ENCODE measurements around the gene SEMA4D. TPM values are rescaled to one million over a fixed set of nuclear protein-coding genes. Genes with fewer than 3 reads are reported as not detected.

SEMA4D gene, protein sequence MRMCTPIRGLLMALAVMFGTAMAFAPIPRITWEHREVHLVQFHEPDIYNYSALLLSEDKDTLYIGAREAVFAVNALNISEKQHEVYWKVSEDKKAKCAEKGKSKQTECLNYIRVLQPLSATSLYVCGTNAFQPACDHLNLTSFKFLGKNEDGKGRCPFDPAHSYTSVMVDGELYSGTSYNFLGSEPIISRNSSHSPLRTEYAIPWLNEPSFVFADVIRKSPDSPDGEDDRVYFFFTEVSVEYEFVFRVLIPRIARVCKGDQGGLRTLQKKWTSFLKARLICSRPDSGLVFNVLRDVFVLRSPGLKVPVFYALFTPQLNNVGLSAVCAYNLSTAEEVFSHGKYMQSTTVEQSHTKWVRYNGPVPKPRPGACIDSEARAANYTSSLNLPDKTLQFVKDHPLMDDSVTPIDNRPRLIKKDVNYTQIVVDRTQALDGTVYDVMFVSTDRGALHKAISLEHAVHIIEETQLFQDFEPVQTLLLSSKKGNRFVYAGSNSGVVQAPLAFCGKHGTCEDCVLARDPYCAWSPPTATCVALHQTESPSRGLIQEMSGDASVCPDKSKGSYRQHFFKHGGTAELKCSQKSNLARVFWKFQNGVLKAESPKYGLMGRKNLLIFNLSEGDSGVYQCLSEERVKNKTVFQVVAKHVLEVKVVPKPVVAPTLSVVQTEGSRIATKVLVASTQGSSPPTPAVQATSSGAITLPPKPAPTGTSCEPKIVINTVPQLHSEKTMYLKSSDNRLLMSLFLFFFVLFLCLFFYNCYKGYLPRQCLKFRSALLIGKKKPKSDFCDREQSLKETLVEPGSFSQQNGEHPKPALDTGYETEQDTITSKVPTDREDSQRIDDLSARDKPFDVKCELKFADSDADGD
- 10 to 100 TPM in 8 of 9 donors, 1 to 10 TPM in 1; 3.5 to 57.0 (median 27.2) TPM for total RNA-seq
- polyA plus RNA-seq, result 10 to 100 TPM; 11.5 to 19.6 (median 19.1) TPM
- long read RNA-seq, donor 1, result 0 reads
- long read RNA-seq, donor 2, result 0 reads
- long read RNA-seq, donor 3, result 0 reads
- long read RNA-seq, donor 4, partial matches to known transcripts, result 0 of 4 reads
- long read RNA-seq, donor 4, other reads (novel, unspliced or antisense), result 3 of 4 reads
- long read RNA-seq, donor 5, full-length matches to known transcripts, result 5 of 31 reads
- long read RNA-seq, donor 5, partial matches to known transcripts, result 4 of 31 reads
- long read RNA-seq, donor 5, other reads (novel, unspliced or antisense), result 22 of 31 reads
- long read RNA-seq, donor 6, partial matches to known transcripts, result 0 of 4 reads
- long read RNA-seq, donor 6, other reads (novel, unspliced or antisense), result 4 of 4 reads
- long read RNA-seq, donor 7, result 0 reads
- long read RNA-seq, donor 8, result 0 reads
- long read RNA-seq, donor 9, result 0 reads
- long read RNA-seq, donor 10, result 0 reads

DNA sequence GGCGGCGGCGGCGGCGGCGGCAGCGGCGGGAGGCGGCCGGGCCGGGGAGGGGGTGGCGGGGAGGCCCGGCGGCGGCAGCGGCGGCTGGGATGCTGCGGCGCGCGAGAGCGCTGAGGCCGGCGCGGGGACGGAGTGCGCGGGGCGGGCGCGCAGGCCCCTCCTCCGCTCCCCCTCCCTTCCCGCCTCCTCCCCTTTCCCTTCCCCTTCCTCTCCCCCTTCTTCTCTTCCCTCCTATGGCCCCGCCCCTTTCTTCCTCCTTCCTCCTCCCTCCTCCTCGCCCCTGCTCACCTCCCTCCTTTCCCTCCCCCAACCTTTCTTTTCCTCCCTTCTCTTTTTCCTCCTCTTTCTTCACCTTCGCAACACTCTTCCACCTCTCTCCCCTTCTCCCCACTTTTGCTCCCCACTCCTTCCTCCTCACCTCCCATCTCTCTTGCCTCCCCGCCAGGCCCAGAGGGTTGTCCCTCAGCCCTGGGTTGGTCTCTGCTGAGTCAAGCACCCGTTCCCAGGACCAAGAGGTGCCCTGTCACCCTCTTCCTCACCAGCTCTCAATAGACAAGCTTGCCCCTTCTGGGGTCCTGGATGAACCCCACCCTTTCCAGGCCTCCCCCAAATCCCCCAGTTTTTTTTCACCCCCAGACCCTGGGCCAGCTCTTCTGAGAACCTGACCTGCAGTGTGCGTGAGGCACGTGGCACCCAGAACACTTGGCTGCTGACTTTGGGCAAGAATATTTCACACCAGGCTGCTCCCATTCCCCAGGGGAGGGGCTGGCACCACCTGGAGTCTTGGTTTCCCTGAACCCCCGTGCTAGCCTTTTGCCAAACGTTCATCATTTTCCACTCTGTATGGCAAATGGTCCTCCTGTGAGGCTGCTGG, at the start of gene SEMA4D:
Gene SEMA4D (minus strand): TSS at position 136 of the 874 bp plus-strand sequence. CDS start 92,657 bp downstream, outside the sequence.
- Histone ChIP-seq H3K9me3 (replicated peaks in 1 of 3) (no peaks in the 10 kb centered on the region), H3K36me3 (replicated peaks in 1 of 2) (no peaks in the 10 kb centered on the region), H3K4me3 (peak within 1 kb of the TSS in 3 of 4 donors; percentile 30 to 90 (median 59)), H3K4me1 (replicated peaks in 1 of 2) (peaks cover 14 to 38% of the 10 kb centered on the region in 2 donors), H3K27me3 (no peaks in the 10 kb centered on the region), H3K27ac (peak within 1 kb of the TSS in 3 of 5 donors; percentile 60 to 74 (median 71))
- WGBS, 4 donors, result 9 to 24% (median 20%) methylated on average over 15 to 42 of the region's 42 CpGs
- intact Hi-C loops (cut with DNase I), result no loop called here
- peak; percentile 75 to 89 (median 84) for DNase-seq
- TF ChIP-seq POLR2A (IDR thresholded peaks at IDR 0.05), result peak in 1 of 2 donors; percentile 12
- TF ChIP-seq, protein P1, sequence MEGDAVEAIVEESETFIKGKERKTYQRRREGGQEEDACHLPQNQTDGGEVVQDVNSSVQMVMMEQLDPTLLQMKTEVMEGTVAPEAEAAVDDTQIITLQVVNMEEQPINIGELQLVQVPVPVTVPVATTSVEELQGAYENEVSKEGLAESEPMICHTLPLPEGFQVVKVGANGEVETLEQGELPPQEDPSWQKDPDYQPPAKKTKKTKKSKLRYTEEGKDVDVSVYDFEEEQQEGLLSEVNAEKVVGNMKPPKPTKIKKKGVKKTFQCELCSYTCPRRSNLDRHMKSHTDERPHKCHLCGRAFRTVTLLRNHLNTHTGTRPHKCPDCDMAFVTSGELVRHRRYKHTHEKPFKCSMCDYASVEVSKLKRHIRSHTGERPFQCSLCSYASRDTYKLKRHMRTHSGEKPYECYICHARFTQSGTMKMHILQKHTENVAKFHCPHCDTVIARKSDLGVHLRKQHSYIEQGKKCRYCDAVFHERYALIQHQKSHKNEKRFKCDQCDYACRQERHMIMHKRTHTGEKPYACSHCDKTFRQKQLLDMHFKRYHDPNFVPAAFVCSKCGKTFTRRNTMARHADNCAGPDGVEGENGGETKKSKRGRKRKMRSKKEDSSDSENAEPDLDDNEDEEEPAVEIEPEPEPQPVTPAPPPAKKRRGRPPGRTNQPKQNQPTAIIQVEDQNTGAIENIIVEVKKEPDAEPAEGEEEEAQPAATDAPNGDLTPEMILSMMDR (IDR thresholded peaks at IDR 0.05), result no peak

DNA sequence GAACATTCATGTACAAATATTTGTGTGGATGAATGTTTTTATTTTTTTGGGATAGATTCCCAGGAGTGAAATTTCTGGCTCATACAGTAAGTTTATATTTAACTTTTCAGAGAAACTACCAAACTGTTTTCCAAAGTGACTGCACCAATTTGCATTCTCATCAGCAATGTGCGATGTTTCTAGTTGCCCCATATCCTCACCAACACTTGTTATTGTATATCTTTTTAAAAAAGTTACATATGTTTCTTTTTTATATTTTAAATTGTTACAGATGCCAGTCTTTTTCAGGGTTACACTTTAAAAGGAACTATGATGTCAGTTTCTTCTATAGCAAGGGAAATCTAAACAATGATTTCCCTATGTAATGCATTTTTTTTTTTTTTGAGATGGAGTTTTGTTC, 49.1 kb upstream of the SEMA4D start:
- WGBS, 4 donors, result 92 to 100% (median 94%) methylated on average over 1 of the region's 1 CpG
- no peak overlapping the region for H3K4me3 ChIP-seq
- intact Hi-C loops (cut with DNase I), result loop anchor here (10.0 kb wide), 5 partner anchors 62 to 222 kb away; no protein-coding TSS in a partner anchor
- TF ChIP-seq, protein P1 (IDR thresholded peaks at IDR 0.05), result no peak
- TF ChIP-seq POLR2A (IDR thresholded peaks at IDR 0.05), result no peak
- no peaks in the 10 kb centered on the region for H3K9me3 ChIP-seq (replicated peaks in 1 of 3)
- no peak for DNase-seq
- H3K4me1 ChIP-seq (replicated peaks in 1 of 2), result no peaks in the 10 kb centered on the region
- H3K36me3 ChIP-seq (replicated peaks in 1 of 2), result no peaks in the 10 kb centered on the region
- no peak overlapping the region for H3K27ac ChIP-seq
- H3K27me3 ChIP-seq, result no peaks in the 10 kb centered on the region

DNA sequence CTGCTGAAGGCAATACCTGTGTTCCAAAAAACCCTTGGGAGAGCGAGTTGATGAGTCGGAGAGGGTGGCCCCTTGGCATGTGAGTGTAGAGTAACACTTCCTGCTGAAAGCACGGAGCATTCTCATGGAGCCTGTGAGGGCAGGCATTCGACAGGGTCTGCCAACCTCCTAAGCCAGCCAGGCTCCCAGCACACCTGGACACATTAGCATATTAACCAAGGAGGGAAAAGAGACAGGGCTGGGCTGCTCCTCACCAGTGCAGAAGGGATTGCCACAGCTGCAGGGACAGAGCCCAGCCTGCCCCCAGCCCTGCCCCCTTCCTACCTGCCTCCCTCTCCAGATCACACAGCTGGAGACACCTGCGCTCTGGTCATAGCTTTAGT, 46.4 kb upstream of the SEMA4D start:
- no peaks in the 10 kb centered on the region for H3K9me3 ChIP-seq (replicated peaks in 1 of 3)
- no peak for TF ChIP-seq POLR2A (IDR thresholded peaks at IDR 0.05)
- TF ChIP-seq, protein P1 (IDR thresholded peaks at IDR 0.05), result no peak
- no peak overlapping the region for H3K27ac ChIP-seq
- intact Hi-C loops (cut with DNase I), result loop anchor here (5.0 to 10.0 kb wide), 6 partner anchors 59 to 222 kb away; no protein-coding TSS in a partner anchor
- no peak overlapping the region for H3K4me3 ChIP-seq
- H3K4me1 ChIP-seq (replicated peaks in 1 of 2), result no peaks in the 10 kb centered on the region
- WGBS, 4 donors, result 80 to 92% (median 89%) methylated on average over 5 of the region's 5 CpGs
- H3K27me3 ChIP-seq, result no peaks in the 10 kb centered on the region
- H3K36me3 ChIP-seq (replicated peaks in 1 of 2), result no peaks in the 10 kb centered on the region
- DNase-seq, result no peak

Data from adrenal gland (tissue), 19 donors.